Neural crest cell (in vitro differentiated cells): Measurements from ENCODE around the gene F2RL2. TPM values are rescaled to one million over a fixed set of nuclear protein-coding genes. Genes with fewer than 3 reads are reported as not detected.

ENCODE experiments used
- DNase-seq: peaks from one replicate; pipeline ENCODE4 v3.0.0; 2021; ENCODE audit warnings: low read depth, mixed read lengths, low spot score
- H3K27ac Mint-ChIP-seq: one replicate; pipeline ENCODE4 v1.8.0; 2021; ENCODE audit warnings: mild to moderate bottlenecking, mixed read lengths; ENCODE audit not compliant: unreplicated experiment
- H3K27me3 Mint-ChIP-seq: 2 replicates; pipeline ENCODE4 v1.8.0; 2021; ENCODE audit warnings: low read depth, mild to moderate bottlenecking, mixed read lengths
- H3K36me3 Mint-ChIP-seq: 2 replicates; pipeline ENCODE4 v1.8.0; 2021; ENCODE audit warnings: low read depth, mild to moderate bottlenecking, mixed read lengths
- H3K4me1 Mint-ChIP-seq: 2 replicates; pipeline ENCODE4 v1.8.0; 2021; ENCODE audit warnings: mixed read lengths
- H3K4me3 Mint-ChIP-seq: one replicate; pipeline ENCODE4 v1.8.0; 2021; ENCODE audit warnings: mild to moderate bottlenecking, mixed read lengths
- H3K9me3 Mint-ChIP-seq: 2 replicates; pipeline ENCODE4 v1.8.0; 2021; ENCODE audit warnings: mixed read lengths
- total RNA-seq: library from RNA; stranded (reverse); gene quantifications from 2 replicates; pipeline ENCODE4 v1.2.1, GENCODE V29; 2021
- TF ChIP-seq, protein P1 (sequence below): fragments of 200-600 bp; sonication (generic); conservative IDR thresholded peaks from 2 replicates; pipeline ENCODE4 v1.5.0; 2021; ENCODE audit warnings: antibody characterized with exemption, mild to moderate bottlenecking

The F2RL2 gene
- total RNA-seq, 1 donor from 2014 or later: not detected

DNA sequence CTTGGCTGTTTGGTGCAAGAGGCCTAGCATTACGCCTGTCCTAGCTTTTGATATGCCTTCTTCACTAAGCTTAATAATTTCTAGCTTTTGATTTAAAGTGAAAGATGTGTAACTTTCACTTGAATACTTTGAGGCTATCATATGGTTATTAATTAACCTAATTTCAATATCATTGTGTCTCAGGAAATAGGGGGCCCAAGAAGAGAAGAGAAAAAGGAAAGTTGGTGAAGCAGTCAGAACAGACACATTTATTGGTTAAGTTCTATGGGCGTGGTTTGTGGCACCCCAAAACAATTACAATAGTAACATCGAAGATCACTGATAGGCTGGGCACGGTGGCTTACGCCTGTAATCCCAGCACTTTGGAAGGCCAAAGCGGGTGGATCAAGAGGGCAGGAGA lies 40.9 kb upstream of the F2RL2 start:
- TF ChIP-seq, protein P1, sequence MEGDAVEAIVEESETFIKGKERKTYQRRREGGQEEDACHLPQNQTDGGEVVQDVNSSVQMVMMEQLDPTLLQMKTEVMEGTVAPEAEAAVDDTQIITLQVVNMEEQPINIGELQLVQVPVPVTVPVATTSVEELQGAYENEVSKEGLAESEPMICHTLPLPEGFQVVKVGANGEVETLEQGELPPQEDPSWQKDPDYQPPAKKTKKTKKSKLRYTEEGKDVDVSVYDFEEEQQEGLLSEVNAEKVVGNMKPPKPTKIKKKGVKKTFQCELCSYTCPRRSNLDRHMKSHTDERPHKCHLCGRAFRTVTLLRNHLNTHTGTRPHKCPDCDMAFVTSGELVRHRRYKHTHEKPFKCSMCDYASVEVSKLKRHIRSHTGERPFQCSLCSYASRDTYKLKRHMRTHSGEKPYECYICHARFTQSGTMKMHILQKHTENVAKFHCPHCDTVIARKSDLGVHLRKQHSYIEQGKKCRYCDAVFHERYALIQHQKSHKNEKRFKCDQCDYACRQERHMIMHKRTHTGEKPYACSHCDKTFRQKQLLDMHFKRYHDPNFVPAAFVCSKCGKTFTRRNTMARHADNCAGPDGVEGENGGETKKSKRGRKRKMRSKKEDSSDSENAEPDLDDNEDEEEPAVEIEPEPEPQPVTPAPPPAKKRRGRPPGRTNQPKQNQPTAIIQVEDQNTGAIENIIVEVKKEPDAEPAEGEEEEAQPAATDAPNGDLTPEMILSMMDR: no peak
- no peak for DNase-seq
- Mint-ChIP-seq H3K4me1 (no peaks in the 10 kb centered on the region), H3K27ac (no peak overlapping the region), H3K9me3 (no peaks in the 10 kb centered on the region), H3K27me3 (no peaks in the 10 kb centered on the region), H3K4me3 (no peak overlapping the region), H3K36me3 (peaks cover 2% of the 10 kb centered on the region)

DNA sequence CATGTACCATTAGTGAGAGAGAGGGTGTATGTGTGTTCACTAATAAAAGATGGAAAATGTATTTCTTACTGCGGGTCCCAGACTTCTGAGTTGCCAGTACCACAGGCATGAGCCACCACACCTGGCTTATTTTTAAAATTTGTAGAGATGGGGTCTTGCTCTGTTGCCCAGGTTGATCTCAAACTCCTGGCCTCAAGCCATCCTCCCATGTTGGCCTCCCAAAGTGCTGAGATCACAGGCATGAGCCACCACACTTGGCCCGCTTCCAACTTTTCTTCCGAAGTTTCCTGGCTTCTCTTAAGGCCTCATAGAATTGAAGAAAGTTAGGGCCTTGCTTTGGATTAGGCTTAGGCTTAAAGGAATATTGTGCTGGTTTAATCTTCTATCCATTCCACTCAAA lies 40.4 kb upstream of the F2RL2 start:
- Mint-ChIP-seq H3K9me3 (no peaks in the 10 kb centered on the region), H3K4me1 (no peaks in the 10 kb centered on the region), H3K27ac (no peak overlapping the region), H3K36me3 (peaks cover 2% of the 10 kb centered on the region), H3K27me3 (no peaks in the 10 kb centered on the region), H3K4me3 (no peak overlapping the region)
- no peak for DNase-seq
- TF ChIP-seq, protein P1: no peak

GRCh38 chr5:76662521-76662920 lies 39.3 kb upstream of the F2RL2 start:
- H3K36me3 Mint-ChIP-seq: peaks cover 2% of the 10 kb centered on the region
- no peak overlapping the region for H3K27ac Mint-ChIP-seq
- no peaks in the 10 kb centered on the region for H3K27me3 Mint-ChIP-seq
- no peaks in the 10 kb centered on the region for H3K4me1 Mint-ChIP-seq
- no peak for DNase-seq
- TF ChIP-seq, protein P1: no peak
- H3K9me3 Mint-ChIP-seq: no peaks in the 10 kb centered on the region
- H3K4me3 Mint-ChIP-seq: no peak overlapping the region

DNA sequence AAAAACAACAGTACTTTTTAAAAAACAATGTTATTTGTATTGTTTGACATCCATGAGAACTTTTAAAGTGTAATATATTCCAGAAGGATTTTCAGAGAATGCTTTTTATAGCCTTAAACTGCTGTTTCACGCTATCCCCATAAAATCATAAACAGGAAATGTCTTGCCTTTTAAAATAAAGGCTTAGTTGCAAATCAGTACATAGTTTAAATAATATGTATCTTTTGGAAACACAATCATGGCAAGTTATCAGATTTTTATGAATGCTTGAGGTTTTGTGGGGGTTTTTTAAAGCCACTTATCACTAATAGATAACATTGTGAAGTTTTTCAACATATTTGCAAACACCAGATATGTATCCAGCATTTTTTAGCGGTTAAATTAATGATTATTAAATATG lies 37.2 kb upstream of the F2RL2 start:
- no peak for DNase-seq
- H3K4me1 Mint-ChIP-seq: no peaks in the 10 kb centered on the region
- TF ChIP-seq, protein P1: no peak
- no peaks in the 10 kb centered on the region for H3K9me3 Mint-ChIP-seq
- H3K27me3 Mint-ChIP-seq: no peaks in the 10 kb centered on the region
- H3K4me3 Mint-ChIP-seq: no peak overlapping the region
- no peaks in the 10 kb centered on the region for H3K36me3 Mint-ChIP-seq
- no peak overlapping the region for H3K27ac Mint-ChIP-seq

DNA sequence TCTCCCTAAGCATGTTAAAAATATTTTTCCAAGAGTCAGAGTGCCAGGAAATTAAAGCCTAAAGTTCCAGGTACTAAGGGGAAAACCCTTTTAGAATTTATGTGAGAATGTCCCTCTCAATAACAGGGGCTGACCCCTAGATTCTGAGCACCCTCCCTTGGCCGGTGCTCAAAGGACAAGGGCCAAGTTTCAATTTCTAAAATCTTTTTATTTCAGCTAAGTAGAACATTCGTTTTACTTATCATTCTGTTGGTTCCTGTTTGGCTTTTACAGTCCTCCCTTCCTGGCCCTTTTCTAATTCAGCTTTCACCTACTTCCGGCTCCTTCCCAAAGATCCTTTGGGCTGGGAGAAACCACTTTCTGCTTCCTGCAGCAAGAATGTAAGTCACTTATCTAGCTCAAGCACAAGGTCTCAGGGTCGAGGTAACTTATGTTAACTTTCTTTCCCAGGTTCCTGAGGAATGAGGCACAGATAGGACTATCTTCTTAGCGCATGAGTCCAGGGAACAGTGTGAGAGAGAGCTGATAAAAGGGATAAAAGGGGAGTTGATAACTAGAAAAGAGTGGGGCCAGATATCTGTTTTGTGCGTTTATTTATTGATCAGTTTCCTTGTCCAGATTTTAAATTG lies 34.6 kb upstream of the F2RL2 start:
- Mint-ChIP-seq H3K9me3 (no peaks in the 10 kb centered on the region), H3K27ac (no peak overlapping the region), H3K4me3 (no peak overlapping the region), H3K36me3 (no peaks in the 10 kb centered on the region), H3K27me3 (no peaks in the 10 kb centered on the region), H3K4me1 (no peaks in the 10 kb centered on the region)
- no peak for DNase-seq
- TF ChIP-seq, protein P1: no peak
